GM10266 (cell line): Measurements from ENCODE around the gene FGF10.

Experiments
- DNase-seq: peaks from one replicate; pipeline ENCODE4 v3.0.0; 2012; ENCODE audit errors: extremely low spot score
- TF ChIP-seq, protein P1 (sequence below): IDR thresholded peaks from 2 replicates; pipeline ENCODE4 v1.5.1; 2012; ENCODE audit warnings: mild to moderate bottlenecking, low read depth; ENCODE audit not compliant: control insufficient read depth, insufficient read depth; ENCODE audit errors: missing control alignments

Gene FGF10

DNA sequence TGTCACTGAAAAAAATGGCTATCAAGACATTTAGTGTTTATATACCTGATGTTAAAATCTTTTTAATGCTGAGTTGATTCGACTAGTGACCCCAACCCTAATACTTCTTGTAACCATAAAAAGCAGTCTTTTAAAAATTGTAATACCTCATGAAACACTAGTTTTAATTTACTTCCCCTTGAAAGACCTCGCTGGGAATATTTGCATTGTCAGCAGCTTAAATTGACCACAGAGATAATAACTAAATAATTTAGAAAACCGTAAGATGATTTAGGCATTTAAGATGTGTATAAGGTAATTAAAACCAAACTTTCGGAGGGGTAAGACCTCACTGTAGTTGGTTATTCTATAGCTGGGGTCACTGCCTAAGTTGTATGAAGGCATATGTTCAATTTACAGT is 89.8 kb downstream of the FGF10 start:
- TF ChIP-seq, protein P1, sequence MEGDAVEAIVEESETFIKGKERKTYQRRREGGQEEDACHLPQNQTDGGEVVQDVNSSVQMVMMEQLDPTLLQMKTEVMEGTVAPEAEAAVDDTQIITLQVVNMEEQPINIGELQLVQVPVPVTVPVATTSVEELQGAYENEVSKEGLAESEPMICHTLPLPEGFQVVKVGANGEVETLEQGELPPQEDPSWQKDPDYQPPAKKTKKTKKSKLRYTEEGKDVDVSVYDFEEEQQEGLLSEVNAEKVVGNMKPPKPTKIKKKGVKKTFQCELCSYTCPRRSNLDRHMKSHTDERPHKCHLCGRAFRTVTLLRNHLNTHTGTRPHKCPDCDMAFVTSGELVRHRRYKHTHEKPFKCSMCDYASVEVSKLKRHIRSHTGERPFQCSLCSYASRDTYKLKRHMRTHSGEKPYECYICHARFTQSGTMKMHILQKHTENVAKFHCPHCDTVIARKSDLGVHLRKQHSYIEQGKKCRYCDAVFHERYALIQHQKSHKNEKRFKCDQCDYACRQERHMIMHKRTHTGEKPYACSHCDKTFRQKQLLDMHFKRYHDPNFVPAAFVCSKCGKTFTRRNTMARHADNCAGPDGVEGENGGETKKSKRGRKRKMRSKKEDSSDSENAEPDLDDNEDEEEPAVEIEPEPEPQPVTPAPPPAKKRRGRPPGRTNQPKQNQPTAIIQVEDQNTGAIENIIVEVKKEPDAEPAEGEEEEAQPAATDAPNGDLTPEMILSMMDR = no peak
- DNase-seq = no peak

DNA sequence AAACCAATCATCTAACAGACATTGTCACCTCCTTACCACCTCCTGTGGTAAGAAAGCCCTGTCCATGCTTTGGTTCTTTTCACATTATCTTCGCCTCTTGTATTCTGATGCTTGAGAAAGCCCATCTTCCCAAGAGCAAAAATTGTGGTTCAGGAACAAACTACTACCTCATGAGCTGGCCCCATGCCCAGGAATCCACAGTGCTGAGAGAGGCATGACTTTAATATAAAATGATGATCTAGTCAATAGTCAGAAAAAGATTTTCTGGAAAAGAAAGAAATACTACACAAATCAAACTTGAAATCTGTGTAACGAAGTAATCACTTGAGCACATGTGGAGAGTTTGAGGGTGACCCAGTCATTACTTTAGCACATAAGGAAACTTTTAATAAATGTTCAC is 94.7 kb downstream of the FGF10 start:
- TF ChIP-seq, protein P1 = no peak
- no peak for DNase-seq

DNA sequence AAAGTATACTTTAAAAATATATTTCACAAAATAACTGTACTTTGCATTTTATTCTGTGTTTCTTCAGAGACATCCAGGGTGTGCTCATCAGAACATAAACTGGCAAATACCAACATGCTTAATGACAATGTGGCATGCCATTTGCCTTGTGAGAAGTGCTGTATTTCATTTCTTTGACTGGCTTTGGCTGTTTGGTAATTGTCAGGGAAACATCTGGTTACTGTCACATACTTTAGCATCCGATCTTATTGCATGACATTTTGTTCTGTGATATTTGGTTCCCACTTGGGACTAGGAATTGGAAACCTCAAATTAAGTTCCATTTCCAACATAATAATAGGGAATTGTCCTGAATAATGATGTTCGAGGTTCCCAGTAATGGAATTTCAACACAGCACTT is 96.5 kb downstream of the FGF10 start:
- TF ChIP-seq, protein P1 = no peak
- no peak for DNase-seq

DNA sequence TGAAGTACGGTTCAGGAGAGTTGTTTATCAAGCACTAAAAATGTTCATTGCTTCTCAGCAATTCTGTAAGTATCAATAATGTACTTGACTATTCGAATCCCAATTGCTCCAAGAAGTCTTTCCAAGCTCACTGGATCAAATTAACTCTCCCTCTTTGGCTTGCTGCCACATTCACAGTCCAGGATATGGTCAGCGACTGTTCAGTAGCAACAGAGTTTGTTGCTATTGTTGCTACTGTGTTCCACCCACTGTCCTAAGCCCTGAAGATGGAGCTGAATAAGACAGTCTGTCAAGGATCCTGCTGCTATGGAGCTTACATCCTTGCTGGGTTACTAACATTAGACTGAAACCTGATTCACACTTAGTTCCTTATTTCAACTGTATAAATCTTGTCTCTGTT is 110.8 kb downstream of the FGF10 start:
- no peak for DNase-seq
- TF ChIP-seq, protein P1 = no peak

DNA sequence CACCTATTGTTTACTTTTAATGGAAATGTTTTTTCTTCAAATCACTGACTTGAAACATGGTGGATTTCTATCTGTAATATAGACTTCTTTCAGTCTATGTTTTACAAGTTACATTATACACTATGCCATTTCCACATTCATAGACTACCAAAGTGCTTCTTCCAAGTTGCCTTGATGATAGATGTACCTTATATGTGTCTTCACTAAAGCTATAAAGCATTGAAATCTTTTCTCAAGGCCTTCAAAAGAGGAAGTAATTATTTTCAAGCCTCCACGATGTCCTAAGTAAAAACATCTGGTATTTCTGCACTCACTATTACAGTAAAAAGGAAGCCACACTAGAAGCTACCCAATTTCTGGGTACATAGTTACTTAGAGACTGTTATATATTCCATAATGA is 113.3 kb downstream of the FGF10 start:
- DNase-seq = no peak
- TF ChIP-seq, protein P1 = no peak

DNA sequence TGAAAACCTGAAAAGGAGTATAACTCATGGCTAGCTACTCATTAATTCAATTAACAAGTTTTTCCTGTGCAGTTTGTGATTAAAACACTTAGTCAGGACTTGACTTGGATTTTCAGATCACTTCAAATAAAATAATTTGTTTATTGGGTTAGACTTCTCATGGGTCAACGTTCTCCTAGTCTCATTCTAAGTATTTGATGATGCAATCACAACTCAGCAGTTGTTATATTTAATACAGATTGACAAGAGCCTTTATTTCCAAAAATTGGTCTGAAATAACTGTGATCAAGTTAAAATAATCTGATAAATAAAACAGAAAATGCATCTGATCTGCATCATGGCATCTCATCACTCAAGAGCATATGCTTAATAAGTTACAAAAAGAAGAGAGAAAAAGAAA is 113.9 kb downstream of the FGF10 start:
- TF ChIP-seq, protein P1 = no peak
- DNase-seq = no peak

DNA sequence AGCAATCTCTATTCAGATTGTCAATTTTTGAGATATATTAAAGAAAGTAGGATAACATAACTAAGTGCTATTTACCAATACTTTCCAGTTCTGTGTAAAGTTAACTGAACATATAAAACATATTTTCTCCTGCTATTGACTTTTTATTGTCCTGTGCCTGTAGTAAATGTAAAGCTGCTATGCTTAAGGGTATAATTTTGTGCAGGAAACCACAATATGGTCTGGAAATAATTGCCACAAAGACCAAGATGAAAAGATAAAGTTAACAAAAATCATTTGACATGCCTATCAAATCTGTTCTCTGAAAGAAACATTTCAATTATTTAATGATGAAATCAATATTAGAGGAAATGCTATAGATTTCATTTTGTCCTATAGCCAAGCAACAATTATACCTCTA is 121.3 kb downstream of the FGF10 start:
- DNase-seq = no peak
- TF ChIP-seq, protein P1 = no peak
